ENCODE measurements around the gene SVEP1. TPM values are rescaled to one million over a fixed set of nuclear protein-coding genes. Genes with fewer than 3 reads are reported as not detected.
"Not testable (repeated sequence)": the region's sequence is repeated elsewhere in the genome, so short reads cannot be mapped to it uniquely, and the experiment has no call there.

The SVEP1 gene
- total and polyA plus RNA-seq, 8 donors, result 0.43 to 64.4 (median 8.4) TPM

DNA sequence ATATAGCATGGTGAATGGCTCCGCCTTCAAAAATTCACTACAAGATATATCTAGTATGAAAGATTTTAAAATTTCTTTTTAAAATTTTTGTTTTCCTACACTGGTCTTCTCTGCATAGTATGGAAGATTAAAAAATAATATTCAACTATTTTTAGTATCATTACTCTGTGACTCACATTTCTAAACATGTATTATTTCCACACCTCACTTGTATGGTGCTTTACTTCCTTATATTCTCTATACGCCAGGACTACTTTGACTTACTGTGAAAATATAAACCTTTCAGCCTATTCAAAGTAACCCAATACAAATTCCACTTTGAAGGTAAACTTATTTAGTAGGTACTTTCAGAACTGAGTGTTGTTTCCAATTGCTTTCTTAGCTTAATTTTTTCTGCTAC lies 215.1 kb downstream of the SVEP1 start:
- TF ChIP-seq POLR2AphosphoS5 (IDR thresholded peaks at IDR 0.05) (no peak), EP300 (IDR thresholded peaks at IDR 0.05) (no peak), POLR2A (IDR thresholded peaks at IDR 0.05) (no peak)
- TF ChIP-seq, protein P1, sequence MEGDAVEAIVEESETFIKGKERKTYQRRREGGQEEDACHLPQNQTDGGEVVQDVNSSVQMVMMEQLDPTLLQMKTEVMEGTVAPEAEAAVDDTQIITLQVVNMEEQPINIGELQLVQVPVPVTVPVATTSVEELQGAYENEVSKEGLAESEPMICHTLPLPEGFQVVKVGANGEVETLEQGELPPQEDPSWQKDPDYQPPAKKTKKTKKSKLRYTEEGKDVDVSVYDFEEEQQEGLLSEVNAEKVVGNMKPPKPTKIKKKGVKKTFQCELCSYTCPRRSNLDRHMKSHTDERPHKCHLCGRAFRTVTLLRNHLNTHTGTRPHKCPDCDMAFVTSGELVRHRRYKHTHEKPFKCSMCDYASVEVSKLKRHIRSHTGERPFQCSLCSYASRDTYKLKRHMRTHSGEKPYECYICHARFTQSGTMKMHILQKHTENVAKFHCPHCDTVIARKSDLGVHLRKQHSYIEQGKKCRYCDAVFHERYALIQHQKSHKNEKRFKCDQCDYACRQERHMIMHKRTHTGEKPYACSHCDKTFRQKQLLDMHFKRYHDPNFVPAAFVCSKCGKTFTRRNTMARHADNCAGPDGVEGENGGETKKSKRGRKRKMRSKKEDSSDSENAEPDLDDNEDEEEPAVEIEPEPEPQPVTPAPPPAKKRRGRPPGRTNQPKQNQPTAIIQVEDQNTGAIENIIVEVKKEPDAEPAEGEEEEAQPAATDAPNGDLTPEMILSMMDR (IDR thresholded peaks at IDR 0.05), result no peak
- H3K36me3 ChIP-seq, result no peaks in the 10 kb centered on the region
- no peaks in the 10 kb centered on the region for H3K4me1 ChIP-seq
- no peak for DNase-seq
- H3K4me3 ChIP-seq, result no peak overlapping the region
- intact Hi-C loops (cut with DNase I; ENCODE audit: low total_unique reads), result no loop called here
- H3K27me3 ChIP-seq, result no peaks in the 10 kb centered on the region
- H3K27ac ChIP-seq, result no peak overlapping the region
- no peaks in the 10 kb centered on the region for H3K9me3 ChIP-seq
- 71 to 84% (median 80%) methylated on average over 2 of the region's 2 CpGs for WGBS, 5 donors

DNA sequence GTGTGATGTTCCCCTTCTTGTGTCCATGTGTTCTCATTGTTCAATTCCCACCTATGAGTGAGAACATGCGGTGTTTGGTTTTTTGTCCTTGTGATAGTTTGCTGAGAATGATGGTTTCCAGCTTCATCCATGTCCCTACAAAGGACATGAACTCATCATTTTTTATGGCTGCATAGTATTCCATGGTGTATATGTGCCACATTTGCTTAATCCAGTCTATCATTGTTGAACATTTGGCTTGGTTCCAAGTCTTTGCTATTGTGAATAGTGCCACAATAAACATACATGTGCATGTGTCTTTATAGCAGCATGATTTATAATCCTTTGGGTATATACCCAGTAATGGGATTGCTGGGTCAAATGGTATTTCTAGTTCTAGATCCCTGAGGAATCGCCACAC lies 220.5 kb downstream of the SVEP1 start:
- H3K36me3 ChIP-seq; H3K9me3 ChIP-seq; H3K4me1 ChIP-seq; H3K27me3 ChIP-seq; H3K27ac ChIP-seq; intact Hi-C loops (cut with DNase I; ENCODE audit: low total_unique reads); H3K4me3 ChIP-seq; DNase-seq: not testable (repeated sequence)
- WGBS, 5 donors, result 80 to 100% (median 95%) methylated on average over 1 to 2 of the region's 2 CpGs; no CpG with 5 or more reads in 2 of the 5 donors

DNA sequence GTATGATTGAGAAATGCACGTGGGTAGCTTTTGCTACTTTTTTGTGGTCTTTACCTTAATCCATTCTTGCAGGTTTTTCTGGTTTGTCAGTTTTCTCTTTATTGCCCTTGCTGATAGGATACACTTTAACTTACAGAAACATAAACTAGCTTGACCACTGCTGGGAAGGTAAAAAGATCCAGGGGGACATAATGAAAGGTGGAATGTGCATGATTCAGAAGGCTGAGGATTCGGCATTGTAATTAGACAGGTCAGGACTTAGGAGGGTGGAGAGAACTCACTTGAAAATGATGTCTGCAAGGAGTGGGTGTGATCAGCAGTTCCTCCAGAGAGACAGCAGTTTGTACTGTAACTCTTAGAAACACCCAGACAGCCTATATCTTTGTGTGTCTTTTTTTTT lies 222.0 kb downstream of the SVEP1 start:
- intact Hi-C loops (cut with DNase I; ENCODE audit: low total_unique reads), result no loop called here
- 47 to 63% (median 54%) methylated on average over 2 of the region's 2 CpGs for WGBS, 5 donors
- no peaks in the 10 kb centered on the region for H3K4me1 ChIP-seq
- DNase-seq, result no peak
- H3K9me3 ChIP-seq, result no peaks in the 10 kb centered on the region
- no peaks in the 10 kb centered on the region for H3K36me3 ChIP-seq
- no peak overlapping the region for H3K27ac ChIP-seq
- no peak overlapping the region for H3K4me3 ChIP-seq
- TF ChIP-seq POLR2A (IDR thresholded peaks at IDR 0.05) (no peak), EP300 (IDR thresholded peaks at IDR 0.05) (no peak), POLR2AphosphoS5 (IDR thresholded peaks at IDR 0.05) (no peak)
- TF ChIP-seq, protein P1 (IDR thresholded peaks at IDR 0.05), result no peak
- no peaks in the 10 kb centered on the region for H3K27me3 ChIP-seq

DNA sequence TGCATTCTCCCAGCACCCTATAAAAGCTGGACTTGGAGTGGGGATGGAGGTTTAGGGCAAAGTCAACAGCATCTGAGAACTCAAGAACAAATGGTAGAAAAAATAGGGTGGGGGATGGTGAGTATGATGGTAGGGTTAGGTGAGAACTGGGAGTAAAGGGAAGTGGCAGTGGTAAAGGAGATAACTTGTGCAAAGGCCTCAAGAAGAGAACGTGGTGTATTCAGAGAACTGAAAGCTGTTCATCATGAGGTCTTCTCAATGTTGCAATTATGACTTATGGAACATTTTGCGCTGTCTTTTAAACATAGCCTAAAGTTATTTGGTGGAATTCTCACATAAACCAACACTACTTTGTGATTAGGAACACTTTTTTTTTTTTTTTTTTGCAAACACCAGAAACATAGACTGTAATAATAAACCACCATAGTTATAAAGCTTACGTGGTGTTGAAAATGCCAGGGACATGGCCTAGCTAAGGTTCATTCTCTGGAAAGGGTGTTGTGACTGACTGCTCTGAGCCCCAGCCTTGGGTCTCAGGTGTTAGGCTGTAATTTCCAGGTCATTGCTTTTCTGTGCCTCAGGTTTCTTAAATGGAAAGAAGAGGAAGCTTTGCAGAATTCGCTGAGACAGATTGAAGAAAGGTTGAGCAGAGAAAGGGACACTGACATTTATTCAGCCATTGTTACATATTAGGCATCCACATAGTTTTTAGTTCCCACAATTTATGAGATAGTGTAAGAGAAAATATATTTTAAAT lies 222.7 kb downstream of the SVEP1 start:
- Histone ChIP-seq H3K27me3 (no peaks in the 10 kb centered on the region), H3K4me3 (no peak overlapping the region), H3K9me3 (no peaks in the 10 kb centered on the region), H3K27ac (no peak overlapping the region), H3K4me1 (no peaks in the 10 kb centered on the region), H3K36me3 (no peaks in the 10 kb centered on the region)
- no peak for DNase-seq
- WGBS, 5 donors, result 78 to 88% (median 83%) methylated on average over 4 of the region's 4 CpGs
- intact Hi-C loops (cut with DNase I; ENCODE audit: low total_unique reads), result no loop called here
- TF ChIP-seq, protein P1 (IDR thresholded peaks at IDR 0.05), result no peak
- TF ChIP-seq POLR2A (IDR thresholded peaks at IDR 0.05) (no peak), EP300 (IDR thresholded peaks at IDR 0.05) (no peak), POLR2AphosphoS5 (IDR thresholded peaks at IDR 0.05) (no peak)

DNA sequence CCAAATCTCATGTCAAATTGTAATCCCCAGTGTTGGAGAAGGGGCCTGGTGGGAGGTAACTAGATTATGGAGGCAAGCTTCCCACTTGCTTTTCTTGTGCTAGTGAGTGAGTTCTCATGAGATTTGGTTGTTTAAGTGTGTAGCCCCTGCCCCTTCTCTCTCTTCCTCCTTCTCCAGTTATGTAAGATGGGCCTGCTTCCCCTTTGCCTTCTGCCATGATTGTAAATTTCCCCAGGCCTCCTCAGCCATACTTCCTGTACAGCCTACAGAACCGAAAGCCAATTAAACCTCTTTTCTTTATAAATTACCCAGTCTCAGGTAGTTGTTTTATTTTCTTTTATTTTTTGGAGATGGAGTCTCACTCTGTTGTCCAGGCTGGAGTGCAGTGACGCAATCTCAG lies 223.6 kb downstream of the SVEP1 start:
- Histone ChIP-seq H3K36me3 (no peaks in the 10 kb centered on the region), H3K4me3 (no peak overlapping the region), H3K27me3 (no peaks in the 10 kb centered on the region), H3K4me1 (no peaks in the 10 kb centered on the region), H3K9me3 (no peaks in the 10 kb centered on the region), H3K27ac (no peak overlapping the region)
- 88 to 98% (median 97%) methylated on average over 2 of the region's 2 CpGs for WGBS, 5 donors
- TF ChIP-seq EP300 (IDR thresholded peaks at IDR 0.05) (no peak), POLR2A (IDR thresholded peaks at IDR 0.05) (no peak), POLR2AphosphoS5 (IDR thresholded peaks at IDR 0.05) (no peak)
- TF ChIP-seq, protein P1 (IDR thresholded peaks at IDR 0.05), result no peak
- intact Hi-C loops (cut with DNase I; ENCODE audit: low total_unique reads), result no loop called here
- no peak for DNase-seq
